Measurements from ENCODE around the gene SCN11A. TPM values are rescaled to one million over a fixed set of nuclear protein-coding genes. Genes with fewer than 3 reads are reported as not detected.

The SCN11A gene
- polyA plus RNA-seq (2013, experiment 1 of 2), result 0.05 TPM
- 0.13 TPM for polyA plus RNA-seq (2013, experiment 2 of 2)

DNA sequence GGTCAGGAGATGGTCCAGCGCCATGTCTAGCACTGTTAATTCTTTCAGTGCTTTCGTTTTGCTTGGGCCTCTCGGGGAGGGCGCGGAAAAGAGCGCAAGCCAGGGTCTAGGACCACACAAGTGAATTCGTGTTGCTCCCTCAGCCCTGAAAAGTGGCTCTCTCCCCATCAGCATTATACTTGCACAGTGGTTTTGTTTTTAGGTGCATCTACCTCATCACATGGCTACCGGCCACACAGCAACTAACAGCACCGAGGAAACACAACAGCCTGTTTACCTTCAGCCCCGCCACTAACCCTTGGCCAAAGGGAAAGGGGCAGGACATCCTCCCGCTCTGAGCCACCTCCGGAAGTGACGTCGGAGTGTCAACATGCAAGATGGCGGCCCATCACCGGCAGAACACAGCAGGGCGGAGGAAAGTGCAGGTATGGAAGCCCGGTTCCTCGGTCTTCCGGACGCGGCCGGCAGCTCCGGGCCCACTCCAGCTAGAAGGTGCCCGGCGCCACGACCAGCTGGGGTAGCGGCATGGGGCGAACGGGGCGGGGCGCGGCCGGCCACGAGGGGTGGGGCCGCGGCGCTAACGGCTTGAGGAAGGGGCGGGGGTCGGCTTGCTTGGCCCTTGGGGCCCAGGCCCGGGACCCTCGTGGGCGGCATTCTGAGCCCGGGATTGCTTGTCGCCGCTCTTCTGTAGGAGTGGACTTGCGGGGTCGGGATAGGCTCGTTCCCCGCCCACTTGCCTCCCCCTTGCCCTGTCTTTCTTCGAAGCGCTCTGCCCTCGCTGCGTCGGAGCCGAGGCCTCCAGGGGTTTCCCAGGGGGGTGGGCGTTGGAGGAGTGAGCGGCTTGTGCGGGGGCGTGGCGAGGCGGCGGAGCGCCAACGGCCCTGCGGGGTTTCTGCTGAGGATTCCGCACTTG, at the start of gene SCN11A, which contains the start of gene WDR48:
Gene SCN11A, minus strand, starts transcription at position 296 of the 913 bp plus-strand sequence. CDS start 101,582 bp downstream, outside the sequence.
Gene WDR48, plus strand, starts transcription at position 368 of the 913 bp plus-strand sequence. Its CDS starts 10 bp downstream, at position 378.
- no peaks in the 10 kb centered on the region for H3K4me1 ChIP-seq (ENCODE audit: insufficient read depth, low read length)
- H3K4me3 ChIP-seq (ENCODE audit: low read length), result peak within 1 kb of the TSS; percentile 66
- H3K27ac ChIP-seq (ENCODE audit: low read depth, low read length), result peak within 1 kb of the TSS; percentile 98
- no peaks in the 10 kb centered on the region for H3K36me3 ChIP-seq (ENCODE audit: insufficient read depth, low read length)
- 3% methylated on average over 67 of the region's 68 CpGs for WGBS
- no peaks in the 10 kb centered on the region for H3K27me3 ChIP-seq (ENCODE audit: insufficient read depth, low read length)
- H3K9ac ChIP-seq (ENCODE audit: low read depth, low read length), result peak within 1 kb of the TSS; percentile 79
- H3K9me3 ChIP-seq (ENCODE audit: insufficient read depth, low read depth, low read length), result no peaks in the 10 kb centered on the region

DNA sequence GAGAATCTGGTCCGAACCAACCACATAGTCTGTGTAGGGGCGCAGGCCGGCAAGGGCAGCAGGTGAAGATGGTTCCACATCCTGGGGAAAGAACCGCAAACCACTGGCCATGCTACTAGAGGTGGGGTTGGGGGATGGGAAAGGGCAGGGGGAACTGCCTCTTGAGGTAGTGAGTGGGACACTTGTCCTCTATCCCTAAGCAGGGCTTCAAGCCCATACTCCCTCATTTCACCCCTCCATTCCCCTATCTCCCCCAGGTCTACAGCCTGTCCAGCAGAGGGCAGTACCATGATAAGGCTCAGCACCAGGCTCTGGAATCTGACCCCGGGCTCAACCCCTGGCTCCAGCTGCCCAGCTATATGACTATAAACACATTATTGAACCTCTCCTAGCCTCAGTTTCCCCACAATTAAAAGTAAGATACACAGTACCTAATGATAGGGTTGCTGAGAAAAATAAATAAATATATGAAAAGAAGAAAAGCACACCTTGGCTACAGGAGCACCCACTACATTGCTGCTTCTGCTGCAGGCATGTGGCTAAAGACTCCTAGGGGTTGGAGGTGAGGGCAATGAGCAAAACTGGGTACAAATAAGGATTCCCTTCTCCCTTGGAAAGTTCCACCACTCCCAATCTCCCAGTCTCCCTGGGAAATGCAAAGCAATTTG, 49.4 kb upstream of the SCN11A start:
- Histone ChIP-seq H3K4me3 (ENCODE audit: low read length) (no peak overlapping the region), H3K9ac (ENCODE audit: low read depth, low read length) (no peak overlapping the region), H3K27ac (ENCODE audit: low read depth, low read length) (no peak overlapping the region), H3K9me3 (ENCODE audit: insufficient read depth, low read depth, low read length) (no peaks in the 10 kb centered on the region), H3K27me3 (ENCODE audit: insufficient read depth, low read length) (no peaks in the 10 kb centered on the region), H3K36me3 (ENCODE audit: insufficient read depth, low read length) (peaks cover 35% of the 10 kb centered on the region), H3K4me1 (ENCODE audit: insufficient read depth, low read length) (no peaks in the 10 kb centered on the region)
- 85% methylated on average over 5 of the region's 5 CpGs for WGBS

DNA sequence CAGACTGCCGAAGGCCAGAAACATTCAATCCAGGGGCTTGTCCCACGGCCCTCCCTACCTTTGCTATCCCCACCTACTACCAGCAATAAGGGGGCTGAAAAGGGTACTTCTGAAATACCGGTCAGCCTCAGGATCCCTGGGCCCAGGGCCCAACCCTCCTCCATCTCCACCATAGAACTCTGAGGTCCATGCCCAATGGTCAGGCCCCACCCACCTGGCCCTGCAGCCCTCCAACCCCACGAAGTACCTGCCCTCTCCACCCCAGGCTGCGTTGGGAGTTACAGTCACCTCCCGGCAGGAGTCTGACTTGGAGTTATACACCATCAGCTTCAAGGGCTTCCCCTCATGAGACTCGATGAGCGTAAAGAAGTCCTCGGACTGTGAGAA, 48.7 kb upstream of the SCN11A start:
- Histone ChIP-seq H3K27me3 (ENCODE audit: insufficient read depth, low read length) (no peaks in the 10 kb centered on the region), H3K4me1 (ENCODE audit: insufficient read depth, low read length) (no peaks in the 10 kb centered on the region), H3K9ac (ENCODE audit: low read depth, low read length) (no peak overlapping the region), H3K27ac (ENCODE audit: low read depth, low read length) (no peak overlapping the region), H3K36me3 (ENCODE audit: insufficient read depth, low read length) (peaks cover 42% of the 10 kb centered on the region), H3K4me3 (ENCODE audit: low read length) (no peak overlapping the region), H3K9me3 (ENCODE audit: insufficient read depth, low read depth, low read length) (no peaks in the 10 kb centered on the region)
- WGBS, result 91% methylated on average over 9 of the region's 9 CpGs

DNA sequence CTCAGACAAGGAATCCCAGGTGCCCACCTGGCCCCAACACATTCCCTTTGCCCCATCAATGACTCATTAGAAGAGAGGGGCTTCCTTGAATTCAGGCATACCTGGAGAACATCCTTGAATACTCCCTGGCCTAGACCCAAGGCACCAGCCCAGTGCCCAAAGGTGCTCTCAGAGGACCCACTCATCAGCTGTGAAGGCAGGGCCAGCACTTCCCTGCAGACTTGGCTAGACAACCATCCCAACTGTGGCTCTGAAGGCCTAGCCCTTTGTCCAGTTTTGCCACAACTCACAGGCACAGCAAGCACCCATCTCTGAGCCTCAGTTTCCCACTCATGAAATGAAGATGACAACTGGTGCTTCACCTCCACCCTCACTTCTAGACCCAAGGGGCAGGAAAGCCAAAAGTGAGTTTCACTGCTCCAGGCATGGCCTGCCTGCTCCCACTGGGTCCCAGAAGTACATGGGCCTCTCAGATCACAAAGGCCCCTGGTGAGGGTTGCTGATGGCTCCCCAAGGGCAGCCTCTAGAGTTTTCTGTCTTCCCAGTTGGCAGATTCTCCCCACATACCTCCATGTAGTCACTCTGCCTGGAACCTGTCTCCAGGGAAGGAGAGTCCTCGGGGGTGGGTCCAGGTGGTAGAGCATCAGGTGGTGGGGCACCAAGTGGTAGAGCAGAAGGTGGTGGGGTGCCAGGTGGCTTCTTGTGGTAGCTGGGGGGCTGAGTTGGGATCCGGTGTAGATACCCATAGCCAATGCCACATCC, 48.2 kb upstream of the SCN11A start:
- Histone ChIP-seq H3K9ac (ENCODE audit: low read depth, low read length) (no peak overlapping the region), H3K4me3 (ENCODE audit: low read length) (no peak overlapping the region), H3K27ac (ENCODE audit: low read depth, low read length) (no peak overlapping the region), H3K36me3 (ENCODE audit: insufficient read depth, low read length) (peaks cover 48% of the 10 kb centered on the region), H3K4me1 (ENCODE audit: insufficient read depth, low read length) (no peaks in the 10 kb centered on the region), H3K9me3 (ENCODE audit: insufficient read depth, low read depth, low read length) (no peaks in the 10 kb centered on the region), H3K27me3 (ENCODE audit: insufficient read depth, low read length) (no peaks in the 10 kb centered on the region)
- WGBS, result 96% methylated on average over 2 of the region's 2 CpGs

DNA sequence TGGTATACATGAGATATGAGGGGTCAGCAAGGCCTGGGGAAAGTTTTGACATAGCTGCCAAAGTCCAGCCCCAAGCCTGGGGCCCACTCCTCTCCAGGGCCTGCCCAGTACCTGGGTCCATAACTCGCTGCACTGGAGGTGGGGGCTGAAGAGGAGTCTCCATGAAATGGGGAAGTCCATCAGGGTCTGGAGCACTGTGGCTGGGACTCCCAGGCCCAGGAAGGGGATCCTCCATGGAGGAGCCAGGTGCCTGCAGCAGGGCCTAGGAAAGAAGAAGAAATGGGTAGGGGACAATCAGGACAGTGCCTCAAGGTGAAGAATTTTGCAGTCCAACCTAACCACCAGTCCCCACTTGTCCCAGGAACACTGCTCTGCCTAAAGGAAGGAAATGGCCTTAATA, 47.5 kb upstream of the SCN11A start:
- Histone ChIP-seq H3K9me3 (ENCODE audit: insufficient read depth, low read depth, low read length) (no peaks in the 10 kb centered on the region), H3K9ac (ENCODE audit: low read depth, low read length) (no peak overlapping the region), H3K4me3 (ENCODE audit: low read length) (no peak overlapping the region), H3K36me3 (ENCODE audit: insufficient read depth, low read length) (peaks cover 54% of the 10 kb centered on the region), H3K4me1 (ENCODE audit: insufficient read depth, low read length) (no peaks in the 10 kb centered on the region), H3K27ac (ENCODE audit: low read depth, low read length) (no peak overlapping the region), H3K27me3 (ENCODE audit: insufficient read depth, low read length) (no peaks in the 10 kb centered on the region)
- whole genome bisulfite sequencing, result 94% methylated on average over 1 of the region's 1 CpG

DNA sequence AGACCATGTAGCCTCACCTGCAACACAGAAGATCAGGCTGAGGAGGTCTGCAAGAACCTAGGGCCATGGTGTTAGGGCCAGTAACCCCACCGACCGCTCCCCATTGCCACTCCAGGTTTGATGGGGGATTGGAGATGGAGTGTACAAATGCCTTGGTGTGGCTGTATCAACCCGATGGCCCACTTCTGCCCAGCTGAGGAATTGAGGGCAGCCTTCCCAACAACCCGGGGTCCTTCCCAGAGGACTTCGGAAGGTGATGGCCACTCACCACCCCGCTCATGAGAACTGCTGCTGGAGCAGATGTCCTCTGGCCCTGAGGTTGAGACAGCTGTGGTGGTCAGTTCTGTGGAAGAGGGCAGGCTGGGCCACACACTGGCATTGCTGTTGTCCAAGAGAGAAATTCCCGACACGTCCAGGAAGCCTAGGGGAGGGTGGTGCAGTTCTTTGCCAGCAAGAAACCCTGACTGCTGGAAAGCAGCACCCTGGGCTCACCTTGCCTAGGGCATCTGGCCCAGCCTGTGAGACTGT, 46.8 kb upstream of the SCN11A start:
- no peaks in the 10 kb centered on the region for H3K9me3 ChIP-seq (ENCODE audit: insufficient read depth, low read depth, low read length)
- H3K36me3 ChIP-seq (ENCODE audit: insufficient read depth, low read length), result peaks cover 61% of the 10 kb centered on the region
- H3K4me1 ChIP-seq (ENCODE audit: insufficient read depth, low read length), result no peaks in the 10 kb centered on the region
- no peak overlapping the region for H3K9ac ChIP-seq (ENCODE audit: low read depth, low read length)
- H3K4me3 ChIP-seq (ENCODE audit: low read length), result no peak overlapping the region
- 95% methylated on average over 8 of the region's 8 CpGs for WGBS
- no peak overlapping the region for H3K27ac ChIP-seq (ENCODE audit: low read depth, low read length)
- H3K27me3 ChIP-seq (ENCODE audit: insufficient read depth, low read length), result no peaks in the 10 kb centered on the region

DNA sequence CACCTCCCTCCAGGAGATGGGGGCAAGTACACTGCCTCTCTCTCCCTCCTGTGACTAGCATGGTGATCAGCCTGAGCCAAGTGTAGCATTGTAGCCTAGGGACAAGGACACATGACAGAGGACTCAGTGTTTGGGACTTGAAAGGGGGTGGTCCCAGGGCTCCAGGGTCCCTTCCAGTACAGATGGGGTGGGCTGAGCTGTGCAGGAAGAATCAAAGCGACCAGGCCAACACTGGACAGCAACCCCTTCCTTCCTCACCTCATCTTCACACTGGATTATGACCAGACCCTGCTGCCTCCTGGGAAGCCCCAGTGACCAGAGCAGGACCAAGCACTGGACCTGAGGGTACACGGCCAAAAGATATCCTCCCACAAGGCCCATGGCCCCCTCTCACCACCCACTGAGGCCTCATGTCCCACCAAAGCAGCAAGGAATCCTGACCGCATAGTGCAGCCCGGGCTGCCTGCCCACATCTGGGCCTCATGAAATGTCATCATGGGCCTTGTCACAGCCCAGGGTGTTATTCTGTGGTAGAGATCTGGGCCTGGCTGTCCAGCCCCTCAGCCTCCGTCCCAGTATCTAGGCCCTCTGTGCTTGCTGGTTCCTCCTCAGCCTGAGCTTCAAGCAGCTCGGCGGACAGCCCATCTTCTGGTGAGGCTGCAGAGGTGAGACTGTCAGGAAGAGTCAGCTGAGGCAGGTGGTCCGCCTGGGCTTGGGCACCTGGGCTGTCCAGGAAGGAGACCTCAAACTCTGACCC, 46.1 kb upstream of the SCN11A start:
- Histone ChIP-seq H3K4me3 (ENCODE audit: low read length) (no peak overlapping the region), H3K27ac (ENCODE audit: low read depth, low read length) (no peak overlapping the region), H3K4me1 (ENCODE audit: insufficient read depth, low read length) (no peaks in the 10 kb centered on the region), H3K9ac (ENCODE audit: low read depth, low read length) (no peak overlapping the region), H3K9me3 (ENCODE audit: insufficient read depth, low read depth, low read length) (no peaks in the 10 kb centered on the region), H3K27me3 (ENCODE audit: insufficient read depth, low read length) (no peaks in the 10 kb centered on the region), H3K36me3 (ENCODE audit: insufficient read depth, low read length) (peaks cover 68% of the 10 kb centered on the region)
- 92% methylated on average over 8 of the region's 8 CpGs for WGBS

DNA sequence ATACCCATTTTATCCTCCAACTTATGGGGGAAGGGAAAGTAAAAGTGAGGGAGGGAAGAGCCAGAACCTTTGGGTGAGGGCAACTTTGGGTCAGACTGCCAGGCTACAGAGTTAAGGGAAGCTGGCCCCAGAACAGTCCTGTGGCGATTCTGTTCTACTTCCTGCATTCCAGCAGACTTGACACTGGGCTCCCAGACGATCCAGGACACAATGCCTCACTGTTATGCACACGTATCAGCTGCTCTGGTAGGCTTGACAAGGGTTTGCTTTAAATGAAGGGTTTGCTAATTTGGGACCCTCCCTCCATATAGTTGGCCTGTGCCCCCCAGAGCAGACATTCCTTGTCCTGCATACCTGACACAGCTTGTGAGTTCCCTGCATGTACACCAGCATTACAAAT, 45.0 kb upstream of the SCN11A start:
- H3K4me1 ChIP-seq (ENCODE audit: insufficient read depth, low read length), result no peaks in the 10 kb centered on the region
- WGBS, result 44% methylated on average over 3 of the region's 3 CpGs
- no peak overlapping the region for H3K9ac ChIP-seq (ENCODE audit: low read depth, low read length)
- no peaks in the 10 kb centered on the region for H3K9me3 ChIP-seq (ENCODE audit: insufficient read depth, low read depth, low read length)
- peak overlapping the region; percentile 55; the same call in 1 of the 2 replicates for H3K27ac ChIP-seq (ENCODE audit: low read depth, low read length)
- H3K4me3 ChIP-seq (ENCODE audit: low read length), result no peak overlapping the region
- peaks cover 79% of the 10 kb centered on the region for H3K36me3 ChIP-seq (ENCODE audit: insufficient read depth, low read length)
- no peaks in the 10 kb centered on the region for H3K27me3 ChIP-seq (ENCODE audit: insufficient read depth, low read length)

DNA sequence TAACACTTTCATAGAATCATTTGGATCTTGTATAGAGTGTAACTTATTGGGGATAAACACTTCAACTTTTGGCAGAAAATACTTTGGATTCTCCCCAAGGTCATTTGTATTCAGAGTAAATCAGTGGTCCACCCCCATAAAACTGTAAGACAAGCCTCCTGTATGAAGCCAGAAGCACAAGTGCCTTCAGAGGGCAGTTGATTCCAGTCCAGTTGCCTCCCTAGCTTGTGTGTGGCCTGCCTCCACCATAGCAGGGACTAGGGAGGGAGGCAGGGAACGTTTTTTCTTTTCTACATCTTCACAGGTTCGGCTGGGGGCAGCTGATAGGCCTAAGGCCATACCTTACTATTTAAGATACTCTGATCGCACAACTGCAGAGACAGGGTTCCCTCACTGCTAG, 44.0 kb upstream of the SCN11A start:
- peaks cover 89% of the 10 kb centered on the region for H3K36me3 ChIP-seq (ENCODE audit: insufficient read depth, low read length)
- H3K27me3 ChIP-seq (ENCODE audit: insufficient read depth, low read length), result no peaks in the 10 kb centered on the region
- H3K27ac ChIP-seq (ENCODE audit: low read depth, low read length), result no peak overlapping the region
- H3K9ac ChIP-seq (ENCODE audit: low read depth, low read length), result no peak overlapping the region
- 91% methylated on average over 3 of the region's 3 CpGs for WGBS
- H3K9me3 ChIP-seq (ENCODE audit: insufficient read depth, low read depth, low read length), result no peaks in the 10 kb centered on the region
- no peaks in the 10 kb centered on the region for H3K4me1 ChIP-seq (ENCODE audit: insufficient read depth, low read length)
- no peak overlapping the region for H3K4me3 ChIP-seq (ENCODE audit: low read length)
